Upper lobe of right lung (tissue), 1 donor: Measurements from ENCODE around the gene YPEL1. TPM values are rescaled to one million over a fixed set of nuclear protein-coding genes. Genes with fewer than 3 reads are reported as not detected.

Source experiments
- ATAC-seq: fragments of 200-7000 bp; cut with Tn5 transposase; one replicate; pipeline ENCODE4 v1.9.1; 2020; ENCODE audit warnings: mild to moderate bottlenecking, moderate library complexity
- DNase-seq: peaks from one replicate; pipeline ENCODE4 v3.0.0-alpha.2; 2020
- H3K27ac ChIP-seq: fragments of 200-600 bp; one replicate; pipeline ENCODE4 v1.8.0; 2022
- H3K27me3 ChIP-seq: fragments of 200-600 bp; one replicate; pipeline ENCODE4 v1.8.0; 2022; ENCODE audit warnings: mild to moderate bottlenecking
- H3K36me3 ChIP-seq: fragments of 200-600 bp; one replicate; pipeline ENCODE4 v1.8.0; 2022
- H3K4me1 ChIP-seq: fragments of 200-600 bp; one replicate; pipeline ENCODE4 v1.8.0; 2022
- H3K4me3 ChIP-seq: fragments of 200-600 bp; one replicate; pipeline ENCODE4 v1.8.0; 2022; ENCODE audit warnings: mild to moderate bottlenecking
- H3K9me3 ChIP-seq: fragments of 200-600 bp; one replicate; pipeline ENCODE4 v1.8.0; 2022
- CTCF ChIP-seq: fragments of 200-600 bp; IDR thresholded peaks from one replicate; pipeline ENCODE4 v1.8.0; 2022; ENCODE audit warnings: antibody characterized with exemption
- intact Hi-C: fragments of 100-400 bp; cut with DNase I; formaldehyde crosslinking; loops from one replicate; pipeline ENCODE4 v1.11.0; 2022
- total RNA-seq: library from RNA; stranded (reverse); fragmentation: NEBNext Ultra II Directional; extraction: Animal tissue kit (Norgen Biotek cat#: 25700); gene quantifications from one replicate; pipeline ENCODE4 v1.2.1, GENCODE V29; 2021
- donor health status: DM: no; HTN: yes; CAD: no; lungs with severe emphysema.

YPEL1 gene
- total RNA-seq, 1 donor from 2014 or later, result 6.7 TPM

DNA sequence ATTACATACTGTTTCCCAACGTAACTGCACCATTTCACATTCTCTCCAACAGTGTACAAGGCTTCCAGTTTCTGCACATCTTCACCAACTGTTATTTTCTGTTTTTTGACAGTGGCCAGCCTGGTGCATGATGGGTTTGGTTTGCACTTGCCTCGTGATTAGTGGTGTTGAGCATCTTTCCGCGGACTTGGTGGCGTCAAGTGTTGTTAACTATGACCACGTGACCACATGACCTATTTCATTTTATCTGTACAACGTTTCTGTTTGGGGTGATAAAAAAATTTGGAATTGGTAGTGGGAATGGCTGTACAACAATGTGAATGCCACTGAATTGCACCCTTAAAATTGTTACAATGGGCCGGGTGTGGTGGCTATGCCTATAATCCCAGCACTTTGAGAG lies 2.5 kb upstream of the YPEL1 start:
- H3K4me3 ChIP-seq, result no peak overlapping the region
- H3K27me3 ChIP-seq, result no peaks in the 10 kb centered on the region
- no peaks in the 10 kb centered on the region for H3K9me3 ChIP-seq
- DNase-seq (no peak), ATAC-seq (no peak)
- intact Hi-C loops, result no loop called here
- peaks cover 14% of the 10 kb centered on the region for H3K4me1 ChIP-seq
- H3K27ac ChIP-seq, result no peak overlapping the region
- TF ChIP-seq CTCF, result no peak
- H3K36me3 ChIP-seq, result no peaks in the 10 kb centered on the region

- Histone ChIP-seq H3K27ac (no peak overlapping the region), H3K36me3 (no peaks in the 10 kb centered on the region), H3K9me3 (no peaks in the 10 kb centered on the region), H3K4me3 (no peak overlapping the region), H3K27me3 (no peaks in the 10 kb centered on the region), H3K4me1 (peaks cover 14% of the 10 kb centered on the region)
- no peak for TF ChIP-seq CTCF
- DNase-seq (no peak), ATAC-seq (no peak)
- intact Hi-C loops, result no loop called here
Observed at GRCh38 chr22:21736948-21737347, 1.4 kb upstream of the YPEL1 start.

DNA sequence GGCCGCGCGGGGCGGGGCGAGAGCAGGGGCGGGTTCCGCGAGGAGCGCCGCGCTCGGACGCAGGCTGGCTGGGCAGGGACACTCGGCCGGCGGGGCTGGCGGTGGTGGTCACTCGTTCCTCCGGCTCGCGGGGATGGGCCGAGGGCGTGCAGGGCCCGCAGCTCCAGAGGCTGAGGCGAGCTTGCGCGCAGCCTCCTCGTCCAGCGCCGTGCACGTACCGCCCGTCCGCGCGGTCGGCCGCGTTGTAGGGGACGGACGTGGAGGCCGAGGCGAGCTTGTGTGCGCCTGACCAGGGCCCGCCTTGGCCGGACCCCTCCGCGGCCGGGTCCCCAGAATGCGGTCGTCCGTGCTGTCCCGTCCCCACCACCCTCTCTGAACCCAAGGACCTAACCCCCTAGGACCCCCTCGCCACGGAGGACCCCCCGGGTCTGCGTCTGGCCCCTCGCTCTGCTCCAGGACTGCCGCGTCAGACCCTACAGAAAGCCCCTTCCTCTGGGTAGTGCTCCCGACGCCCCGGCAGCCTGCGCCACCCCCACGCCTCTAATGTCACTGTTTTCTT lies 569 bp upstream of the YPEL1 start:
- H3K27ac ChIP-seq, result no peak overlapping the region
- ATAC-seq, result peak; percentile 49
- no peaks in the 10 kb centered on the region for H3K27me3 ChIP-seq
- H3K4me3 ChIP-seq, result peak overlapping the region; percentile 63
- H3K4me1 ChIP-seq, result peaks cover 14% of the 10 kb centered on the region
- DNase-seq, result no peak
- intact Hi-C loops, result no loop called here
- TF ChIP-seq CTCF, result no peak
- H3K36me3 ChIP-seq, result no peaks in the 10 kb centered on the region
- H3K9me3 ChIP-seq, result no peaks in the 10 kb centered on the region

- no peak for DNase-seq
- H3K27ac ChIP-seq, result peak overlapping the region; percentile 59
- no peaks in the 10 kb centered on the region for H3K27me3 ChIP-seq
- intact Hi-C loops, result no loop called here
- H3K9me3 ChIP-seq, result no peaks in the 10 kb centered on the region
- H3K36me3 ChIP-seq, result no peaks in the 10 kb centered on the region
- H3K4me1 ChIP-seq, result peaks cover 14% of the 10 kb centered on the region
- H3K4me3 ChIP-seq, result peak overlapping the region; percentile 56
- ATAC-seq, result no peak
- TF ChIP-seq CTCF, result no peak
Observed at GRCh38 chr22:21734540-21735199, 924 bp downstream of the YPEL1 start.

GRCh38 chr22:21731503-21731902 lies 4.1 kb downstream of the YPEL1 start:
- Histone ChIP-seq H3K9me3 (no peaks in the 10 kb centered on the region), H3K36me3 (no peaks in the 10 kb centered on the region), H3K4me3 (no peak overlapping the region), H3K27me3 (no peaks in the 10 kb centered on the region), H3K4me1 (peaks cover 13% of the 10 kb centered on the region), H3K27ac (no peak overlapping the region)
- TF ChIP-seq CTCF, result no peak
- no peak for ATAC-seq
- DNase-seq, result no peak
- intact Hi-C loops, result no loop called here
